HG03442 (cell line): ENCODE results near the gene BLNK.
A peak's percentile ranks its signal among the peaks of the same experiment; 100 is the strongest.
"Not testable (repeated sequence)": the region's sequence is repeated elsewhere in the genome, so short reads cannot be mapped to it uniquely, and the experiment has no call there.

ENCODE experiments used
- ATAC-seq: cut with Tn5 transposase; IDR thresholded peaks from one replicate; pipeline ENCODE4 v1.9.1; 2021; ENCODE audit warnings: mild to moderate bottlenecking, moderate library complexity; ENCODE audit not compliant: unreplicated experiment

Gene BLNK

GRCh38 chr10:96271016-96271815 lies at the start of gene BLNK:
Gene BLNK, minus strand, starts transcription at chr10:96271569. Its CDS starts 171 bp downstream, at chr10:96271398.
- ATAC-seq = peak; percentile 73

DNA sequence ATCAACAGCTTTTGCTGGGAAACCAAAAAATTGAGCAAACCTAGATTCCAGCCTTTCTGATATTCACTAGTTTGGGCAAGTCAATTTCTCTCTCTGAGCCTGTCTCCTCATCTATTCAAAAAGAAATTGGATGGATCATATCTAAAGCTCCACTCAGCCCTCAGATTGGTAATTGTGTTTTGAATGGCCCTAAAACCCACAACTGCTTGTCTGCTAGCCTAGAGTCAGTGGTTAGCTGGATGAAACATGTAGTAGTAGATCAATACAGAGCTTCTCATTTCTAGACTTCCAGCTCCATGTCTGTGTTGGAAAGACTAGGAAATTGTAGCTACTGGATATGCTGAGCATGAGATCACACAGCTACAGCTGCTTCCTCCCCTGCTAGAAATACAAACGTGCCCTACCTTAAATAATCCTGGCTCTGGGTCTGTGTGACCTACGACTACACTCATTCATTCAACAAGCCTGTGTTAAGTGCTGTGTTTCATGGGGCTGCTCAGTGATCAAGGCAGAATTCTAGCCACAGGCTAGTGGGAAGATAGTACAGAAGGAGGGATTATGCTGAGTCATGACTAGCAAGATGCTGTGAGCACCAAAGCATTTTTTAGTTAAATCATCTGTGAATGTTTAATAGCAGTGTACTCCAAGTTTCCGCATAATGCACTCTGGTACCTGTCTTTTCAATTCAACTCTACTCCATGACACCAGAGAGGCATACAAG lies 48.5 kb upstream of the BLNK start:
- no peak for ATAC-seq

DNA sequence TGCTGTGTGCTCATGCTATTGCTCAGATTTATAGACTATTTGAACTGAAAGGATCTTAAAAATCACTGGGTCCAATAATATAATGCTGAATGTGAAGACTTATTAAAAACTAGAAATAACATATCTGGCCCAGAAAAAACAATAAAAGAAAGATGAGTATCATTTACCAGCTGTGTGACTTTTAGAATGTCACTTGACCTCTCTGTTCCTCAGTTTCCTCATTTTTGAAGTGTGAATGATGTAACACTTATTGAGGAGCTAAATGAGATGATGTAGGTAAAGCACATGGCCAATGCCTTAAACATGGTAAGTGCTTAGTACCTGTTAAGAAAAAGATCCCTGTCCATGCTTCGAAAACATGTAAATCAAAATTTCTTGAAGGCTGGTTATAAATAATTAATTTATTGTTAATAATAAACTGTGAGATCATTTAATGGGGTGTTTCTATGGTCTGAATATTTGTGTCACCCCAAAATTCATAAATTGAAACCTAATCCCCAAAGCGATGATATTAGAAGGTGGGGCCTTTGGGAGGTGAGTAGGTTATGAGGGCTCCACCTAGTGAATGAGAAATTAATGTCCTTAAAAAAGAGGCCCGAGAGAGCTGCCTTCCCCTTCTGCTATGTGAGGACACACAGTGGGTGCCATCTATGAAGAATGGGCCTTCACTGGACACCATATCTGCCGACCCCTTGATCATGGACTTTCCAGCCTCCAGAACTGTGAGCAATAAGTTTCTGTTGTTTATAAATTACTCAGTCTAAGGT lies 45.9 kb upstream of the BLNK start:
- ATAC-seq = no peak

GRCh38 chr10:96313344-96313743 lies 42.0 kb upstream of the BLNK start:
- no peak for ATAC-seq

DNA sequence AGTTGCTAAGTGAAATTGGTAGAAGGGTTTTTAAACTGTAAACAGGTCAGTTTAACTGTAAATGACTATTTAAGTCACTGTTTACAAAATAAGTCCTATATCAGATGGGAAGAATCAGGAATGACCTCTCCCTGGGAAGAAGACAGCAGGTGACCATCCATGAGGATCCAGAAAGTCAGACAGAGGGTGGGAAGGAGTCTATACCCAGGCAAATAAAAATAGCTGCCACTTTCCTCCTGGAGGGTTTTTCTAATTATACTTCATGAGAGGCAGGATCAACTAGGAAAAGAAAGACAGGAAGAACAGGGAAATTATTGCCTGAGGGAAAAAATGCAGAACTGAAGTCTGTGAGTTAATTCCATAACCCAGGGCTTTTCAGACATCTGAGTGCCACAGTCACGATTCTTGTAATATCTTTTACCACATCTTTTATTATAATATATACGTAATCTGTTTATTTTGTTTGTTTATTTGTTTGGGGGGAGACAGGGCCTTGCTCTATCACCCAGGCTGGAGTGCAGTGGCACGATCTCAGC lies 39.9 kb upstream of the BLNK start:
- no peak for ATAC-seq

DNA sequence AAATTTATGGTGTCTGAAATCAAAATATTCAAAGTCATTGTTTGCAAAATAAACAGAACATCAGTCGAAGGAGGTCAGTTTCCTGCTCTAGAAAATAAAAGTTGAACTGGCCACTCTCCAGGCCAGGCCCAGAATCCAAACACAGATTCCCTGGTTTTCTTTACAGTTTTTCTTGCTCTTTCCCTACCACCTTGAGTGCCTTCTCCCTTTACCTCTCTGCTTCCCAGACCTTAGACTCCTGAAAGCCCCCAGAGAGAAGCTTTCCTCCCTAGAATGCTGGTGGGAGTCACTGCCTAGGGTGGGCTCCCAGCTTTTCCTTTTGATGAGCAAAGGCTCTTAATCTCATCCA lies 38.9 kb upstream of the BLNK start:
- no peak for ATAC-seq

DNA sequence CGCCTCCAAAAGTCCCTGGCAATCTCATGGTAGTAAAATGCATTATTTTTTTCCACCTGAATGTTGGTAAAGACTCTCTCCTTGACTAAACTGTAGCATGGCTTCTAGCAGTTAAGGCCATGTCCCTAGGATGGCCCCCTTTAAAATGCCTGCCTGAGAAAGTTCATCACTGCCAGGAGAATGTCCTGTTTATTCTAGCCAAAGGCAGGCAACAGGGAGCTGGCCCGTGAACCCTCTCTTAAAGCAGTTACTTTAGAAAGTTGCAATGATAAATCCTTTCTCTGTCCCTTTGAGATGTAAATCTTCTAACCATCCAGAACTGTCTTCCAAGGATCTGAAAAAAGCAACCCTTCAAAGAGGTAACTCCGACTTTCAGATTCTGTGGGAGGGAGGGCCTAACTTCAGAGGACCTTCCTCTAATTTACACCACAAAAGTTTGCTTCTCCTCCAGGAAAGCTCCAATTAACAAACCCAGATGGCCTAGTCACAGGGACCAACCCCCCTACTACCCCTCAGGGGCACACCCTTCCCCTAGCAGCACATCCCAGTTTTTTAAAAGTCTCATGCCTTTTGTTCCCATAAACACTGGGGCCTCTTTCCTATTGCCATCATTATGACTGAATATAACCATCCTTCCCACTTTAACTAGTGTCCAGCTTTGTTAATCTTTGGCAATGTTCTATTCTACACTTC lies 38.4 kb upstream of the BLNK start:
- no peak for ATAC-seq

- not testable (repeated sequence) for ATAC-seq
Measured at GRCh38 chr10:96308854-96309253, 37.5 kb upstream of the BLNK start.

- no peak for ATAC-seq
Measured at GRCh38 chr10:96306516-96306915, 35.1 kb upstream of the BLNK start.

GRCh38 chr10:96305019-96305418 lies 33.6 kb upstream of the BLNK start:
- ATAC-seq = no peak

DNA sequence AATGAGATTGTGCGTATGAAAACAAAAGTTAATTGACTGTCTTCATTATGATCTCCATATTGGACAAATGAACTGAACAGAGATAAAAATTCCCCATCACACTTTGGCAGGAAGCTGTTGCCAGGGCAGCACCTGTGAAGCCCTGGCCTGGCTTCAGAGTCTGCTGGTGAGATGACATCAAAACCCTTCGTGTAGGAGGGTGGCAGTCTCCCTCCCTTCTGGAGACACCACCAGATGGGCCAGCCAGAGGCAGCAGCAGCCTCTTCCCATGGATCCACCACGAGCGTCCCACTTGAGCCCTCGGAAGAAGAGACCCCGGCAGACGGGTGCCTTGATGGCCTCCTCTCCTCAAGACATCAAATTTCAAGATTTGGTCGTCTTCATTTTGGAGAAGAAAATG lies 32.9 kb upstream of the BLNK start, which contains the start of gene DNTT:
Gene DNTT (plus strand): TSS at position 205 of the 400 bp plus-strand sequence. CDS start 64 bp downstream, at position 269.
- no peak for ATAC-seq

GRCh38 chr10:96301616-96302015 lies 30.2 kb upstream of the BLNK start:
- no peak for ATAC-seq

DNA sequence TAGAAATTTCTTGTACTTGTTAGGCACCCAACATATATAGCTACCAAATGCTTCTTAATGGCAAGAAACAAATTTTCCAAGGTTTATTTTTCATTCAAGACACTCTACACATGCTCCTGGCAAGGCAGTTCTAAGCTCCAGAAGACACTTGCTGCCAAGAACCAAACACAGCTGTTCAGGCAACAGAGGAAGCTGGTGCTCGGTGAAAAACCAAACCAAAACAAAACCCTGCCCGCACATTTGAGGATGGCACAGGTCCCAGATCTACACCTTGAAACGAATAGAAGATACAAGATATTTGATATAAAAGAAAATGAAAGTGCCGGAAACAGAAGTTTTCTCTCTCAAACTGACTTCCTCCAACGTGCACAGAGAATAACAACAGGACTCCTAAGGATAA lies 28.0 kb upstream of the BLNK start:
- ATAC-seq = no peak

DNA sequence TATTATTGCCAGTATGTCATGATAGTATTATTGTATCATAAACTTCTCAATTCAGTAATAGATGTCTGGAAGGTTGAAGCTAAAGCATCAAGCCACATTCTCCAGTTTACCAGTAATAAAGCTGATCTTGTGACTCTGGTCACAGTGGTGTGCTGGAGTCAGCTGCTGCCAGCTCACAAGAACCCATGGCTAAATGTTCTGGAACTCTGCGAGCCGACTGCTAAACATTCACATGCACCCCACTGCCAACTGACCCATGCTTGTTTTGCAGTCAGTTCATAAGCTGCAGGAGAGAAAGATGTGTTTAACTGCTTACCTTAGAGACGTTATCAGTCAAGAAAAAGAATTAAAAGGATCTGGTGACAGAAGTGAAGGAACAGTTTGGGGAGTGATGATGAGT lies 27.0 kb upstream of the BLNK start:
- ATAC-seq = no peak

DNA sequence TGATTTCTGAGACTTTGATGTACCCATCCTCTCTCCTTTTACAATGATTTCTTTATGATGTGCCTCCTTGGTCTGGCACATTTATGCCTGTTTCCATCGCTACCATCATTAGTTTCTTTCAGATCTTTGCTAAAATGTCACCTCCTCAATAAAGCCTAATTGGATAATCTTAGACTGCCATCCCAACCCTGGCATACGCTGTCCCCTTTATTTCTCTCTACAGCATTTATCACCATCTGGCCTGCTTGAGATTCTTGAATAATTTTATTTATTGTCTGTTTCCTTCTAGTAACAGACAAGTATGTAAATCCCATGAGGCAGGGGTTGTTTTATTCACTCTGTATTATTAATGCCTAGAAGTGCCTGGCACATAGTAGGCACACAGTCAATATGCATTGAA lies 26.1 kb upstream of the BLNK start:
- ATAC-seq = no peak

DNA sequence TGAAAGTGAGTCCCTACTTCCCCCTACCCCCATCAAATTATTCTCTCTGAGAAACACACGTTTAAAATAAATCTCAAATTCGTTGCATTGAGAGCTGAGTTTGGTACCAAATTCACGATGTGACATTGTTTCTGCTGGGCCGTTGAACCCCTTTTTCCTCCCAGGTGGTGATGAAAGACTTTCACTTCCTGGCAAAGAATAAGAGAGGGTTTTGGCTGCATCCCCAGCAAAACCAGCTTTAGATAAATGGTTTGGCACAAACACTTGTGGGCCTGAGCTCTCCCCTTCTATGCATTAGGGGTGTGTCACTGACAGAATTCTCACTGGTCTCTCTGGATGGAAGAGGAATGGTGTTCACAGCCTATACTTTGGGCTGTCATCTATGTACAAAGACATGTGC lies 24.1 kb upstream of the BLNK start:
- no peak for ATAC-seq

DNA sequence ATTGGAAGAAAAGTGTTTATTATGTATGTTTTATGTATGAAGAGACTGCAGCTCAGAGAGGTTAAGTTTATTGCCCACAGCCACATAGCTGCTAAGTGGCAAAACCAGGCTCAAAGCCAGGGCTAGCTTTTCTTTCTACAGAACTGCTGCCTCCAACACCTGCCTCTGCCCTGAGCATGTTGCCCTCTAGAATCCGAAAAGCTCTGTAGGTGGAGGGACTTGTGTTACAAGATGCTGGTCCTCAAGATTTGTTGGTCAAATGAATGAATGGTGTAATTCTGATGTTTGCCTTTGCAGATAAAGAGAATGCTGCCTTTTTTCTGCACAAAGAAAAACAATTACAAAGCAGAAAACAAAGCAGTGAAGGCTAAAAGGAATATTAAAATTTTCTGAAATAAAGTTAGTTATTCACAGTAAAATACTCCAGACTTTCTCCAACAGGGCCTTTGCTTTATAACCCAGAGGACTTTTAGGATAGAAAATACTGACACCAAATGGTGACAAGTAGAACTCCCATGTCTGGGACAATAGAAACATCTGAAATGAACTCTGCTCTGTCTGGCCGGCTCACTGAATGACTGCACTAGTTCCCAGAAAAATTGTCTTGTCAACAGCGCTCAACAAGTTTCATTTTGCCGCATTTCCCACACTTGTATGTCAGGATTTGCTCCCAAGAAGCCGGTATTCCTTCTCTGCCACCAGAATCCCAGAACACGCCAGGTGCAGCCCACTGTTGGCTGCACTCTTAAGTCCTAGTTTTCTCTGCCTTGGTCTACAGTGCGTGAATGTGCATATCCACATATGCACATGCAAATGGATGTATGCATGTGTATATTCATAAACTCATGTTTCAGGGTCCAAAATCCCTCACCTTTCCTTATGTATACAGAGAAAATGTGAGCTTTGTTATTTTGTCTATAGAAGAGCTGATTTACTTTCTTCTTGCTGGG lies 21.9 kb upstream of the BLNK start:
- peak; percentile 55 for ATAC-seq

DNA sequence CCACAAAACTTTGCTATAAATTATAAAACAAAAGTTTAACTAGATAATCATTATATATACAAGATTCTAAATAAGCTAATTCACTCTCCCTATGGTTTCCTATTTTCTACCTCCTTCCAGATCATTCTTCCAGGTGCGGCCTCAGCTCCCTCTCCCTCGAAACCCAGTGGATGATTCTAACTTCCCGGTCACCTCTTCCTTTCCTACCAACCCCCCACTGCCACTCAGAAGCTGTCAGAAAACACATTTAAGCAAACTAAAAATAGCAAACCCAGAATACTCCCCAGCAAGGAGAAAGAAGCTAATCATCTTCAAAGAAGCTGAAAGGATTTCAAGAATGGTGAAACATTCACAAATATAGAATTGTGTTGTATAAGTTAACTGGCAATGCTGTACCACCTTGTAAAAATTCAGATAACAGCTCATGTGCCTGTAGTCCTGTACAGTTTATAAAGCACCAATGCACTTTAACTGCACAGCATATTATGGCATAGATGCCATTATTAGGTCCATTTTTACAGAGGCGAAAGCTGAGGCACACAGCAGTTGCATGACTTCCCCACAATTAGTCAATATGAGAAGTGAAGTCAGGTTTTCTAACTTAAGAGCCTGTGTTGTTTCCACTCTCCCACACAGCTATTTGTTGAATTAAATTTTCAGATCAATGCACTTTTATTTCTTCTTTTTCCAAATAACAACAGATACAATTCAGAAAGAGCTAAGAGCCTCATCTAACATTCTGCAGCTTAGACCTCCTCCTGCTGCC lies 19.2 kb upstream of the BLNK start:
- ATAC-seq = no peak
